Fibroblast of pulmonary artery (primary cell): ENCODE results near the gene MBOAT1.

ENCODE experiments used
- DNase-seq: peaks from one replicate; pipeline ENCODE4 v3.0.0-alpha.2; 2010; ENCODE audit warnings: low read depth
- H3K4me3 ChIP-seq: replicated peaks from 2 replicates; pipeline ENCODE4 v1.5.1; 2011; ENCODE audit warnings: low read depth, mild to moderate bottlenecking, control low read depth, low read length, moderate library complexity
- CTCF ChIP-seq: IDR thresholded peaks from 2 replicates; pipeline ENCODE4 v1.5.1; 2011; ENCODE audit warnings: mild to moderate bottlenecking, control low read depth, low read length, inconsistent platforms; ENCODE audit errors: missing control alignments

Gene MBOAT1

GRCh38 chr6:20104696-20105095 is 107.6 kb downstream of the MBOAT1 start:
- DNase-seq = no peak

DNA sequence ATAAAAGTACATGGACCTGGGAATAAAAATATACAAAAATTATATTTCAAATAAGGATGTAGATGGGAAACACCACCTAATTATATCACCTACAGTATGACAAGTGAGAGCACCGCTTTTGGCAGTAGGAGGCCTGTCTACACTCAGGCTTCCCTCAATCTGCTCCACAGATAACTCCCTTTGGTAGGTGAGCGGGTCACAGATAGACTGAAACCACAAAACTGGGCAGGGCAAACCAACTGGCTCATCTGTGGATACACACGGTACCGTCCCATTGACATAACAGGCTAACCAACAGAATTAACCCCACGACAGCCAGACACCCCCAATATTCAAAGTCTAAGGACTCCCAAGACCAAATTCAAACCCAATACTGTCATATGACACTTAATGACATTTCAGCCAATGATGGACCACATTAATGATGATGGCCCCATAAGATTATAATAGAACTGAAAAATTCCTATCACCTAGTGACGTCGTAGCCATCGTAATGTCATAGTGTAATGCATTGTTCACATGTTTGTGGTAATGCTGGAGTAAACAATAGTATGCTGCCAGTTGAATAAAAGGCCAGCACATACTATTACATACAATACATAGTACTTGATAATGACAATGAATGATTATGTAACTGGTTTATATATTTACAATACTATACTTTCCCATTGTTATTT is 109.7 kb downstream of the MBOAT1 start:
- no peak for TF ChIP-seq CTCF
- no peak overlapping the region for H3K4me3 ChIP-seq
- DNase-seq = no peak

More at GRCh38 chr6:20104696-20105095, 107.6 kb downstream of the MBOAT1 start:
- H3K4me3 ChIP-seq = no peak overlapping the region
- no peak for TF ChIP-seq CTCF

DNA sequence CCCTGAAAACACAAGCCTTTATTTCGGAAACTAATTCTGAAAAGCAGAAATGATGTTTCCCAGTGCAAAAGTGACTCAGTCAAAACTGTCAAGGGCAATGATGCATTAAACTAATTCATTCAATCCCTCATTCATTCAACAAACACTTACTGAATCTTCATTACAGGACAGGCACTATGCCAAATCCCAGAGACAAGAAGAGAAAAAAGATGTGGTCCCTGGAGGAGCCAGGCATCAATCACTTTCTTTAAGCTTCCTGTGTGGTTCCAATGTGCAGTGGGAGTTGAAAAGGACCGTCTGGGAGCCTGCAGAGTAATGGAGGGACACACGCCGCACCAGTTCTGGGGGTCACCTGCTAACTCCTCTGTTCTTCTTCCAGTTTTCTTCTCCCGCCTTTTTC is 113.1 kb downstream of the MBOAT1 start:
- no peak for TF ChIP-seq CTCF
- H3K4me3 ChIP-seq = no peak overlapping the region
- DNase-seq = no peak

DNA sequence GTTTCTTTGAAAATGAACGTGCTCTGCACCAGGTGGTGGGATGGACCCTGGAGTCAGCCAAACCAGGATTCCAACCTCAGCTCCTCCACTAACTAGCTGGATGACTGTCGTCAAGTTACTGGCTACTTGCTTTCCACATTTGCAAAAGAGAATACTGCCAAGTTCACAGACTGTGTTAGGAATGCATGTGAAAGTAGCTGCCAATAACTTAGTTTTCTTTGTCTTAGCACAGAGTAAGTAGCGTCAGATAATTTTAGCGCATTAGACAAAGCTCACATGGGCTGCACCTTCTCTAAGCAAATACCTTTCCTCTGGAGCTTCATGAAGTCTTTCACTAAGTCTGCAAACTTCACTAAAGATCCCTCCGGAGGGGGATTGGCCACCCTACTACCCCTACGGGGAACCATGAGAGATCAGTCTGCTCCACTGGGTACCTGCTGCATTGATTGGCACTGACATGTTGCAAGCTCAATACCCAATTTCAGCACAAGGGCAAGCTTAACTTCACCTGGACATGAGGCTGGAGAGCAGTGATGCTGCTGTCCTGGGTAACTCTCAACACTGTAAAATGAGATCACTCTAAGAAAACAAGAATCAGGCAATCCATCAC is 113.9 kb downstream of the MBOAT1 start:
- DNase-seq = no peak
- no peak for TF ChIP-seq CTCF
- no peak overlapping the region for H3K4me3 ChIP-seq

- DNase-seq = no peak
- no peak for TF ChIP-seq CTCF
- no peak overlapping the region for H3K4me3 ChIP-seq
These were observed 115.7 kb downstream of the MBOAT1 start for GRCh38 chr6:20096536-20096935.

DNA sequence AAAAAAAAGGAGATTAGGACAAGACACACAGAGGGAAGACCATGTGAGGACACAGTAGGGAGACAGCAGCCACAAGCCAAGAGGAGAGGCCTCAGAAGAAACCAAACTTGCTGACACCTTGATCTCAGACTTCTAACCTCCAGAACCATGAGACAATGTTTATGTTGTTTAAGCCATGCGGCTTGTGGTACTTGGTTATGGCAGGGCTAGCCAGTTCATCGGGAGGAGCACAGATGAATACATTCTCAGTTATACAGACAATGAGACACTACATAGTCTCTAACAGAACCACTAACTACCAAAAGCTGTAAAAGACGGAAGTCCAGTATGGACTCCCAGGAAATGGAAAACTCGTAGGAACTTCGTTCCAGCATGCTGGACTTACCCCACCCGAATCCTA is 116.8 kb downstream of the MBOAT1 start:
- no peak overlapping the region for H3K4me3 ChIP-seq
- TF ChIP-seq CTCF = no peak

More for the DNA sequence above, 116.8 kb downstream of the MBOAT1 start:
- no peak for DNase-seq
